Suprapubic skin (tissue), 4 donors: ENCODE measurements around the gene RNF144B. TPM values are rescaled to one million over a fixed set of nuclear protein-coding genes. Genes with fewer than 3 reads are reported as not detected.

Experiments used
- DNase-seq, 2 donors: peaks; one replicate each; pipeline ENCODE4 v3.0.0-alpha.2; 2019; ENCODE audit warnings: low spot score in 2 of 2
- H3K27ac ChIP-seq: fragments of 200-600 bp; sonication (generic); one replicate; pipeline ENCODE4 v1.5.1; 2019
- H3K27me3 ChIP-seq: fragments of 200-600 bp; sonication (generic); one replicate; pipeline ENCODE4 v1.5.1; 2019
- H3K36me3 ChIP-seq: fragments of 200-600 bp; sonication (generic); one replicate; pipeline ENCODE4 v1.5.1; 2019
- H3K4me1 ChIP-seq: fragments of 200-600 bp; sonication (generic); one replicate; pipeline ENCODE4 v1.5.1; 2019
- H3K4me3 ChIP-seq: fragments of 200-600 bp; sonication (generic); one replicate; pipeline ENCODE4 v1.5.1; 2019; ENCODE audit warnings: mild to moderate bottlenecking
- H3K9me3 ChIP-seq: fragments of 200-600 bp; sonication (generic); one replicate; pipeline ENCODE4 v1.5.1; 2019
- EP300 ChIP-seq: sonication (generic); formaldehyde crosslinking; IDR thresholded peaks from one replicate; pipeline ENCODE4 v1.6.1; 2017; ENCODE audit warnings: antibody characterized with exemption
- POLR2A ChIP-seq, 2 donors: fragments of 450-650 bp; IDR thresholded peaks; one replicate each; pipeline ENCODE4 v1.6.1; 2017; ENCODE audit warnings: antibody characterized with exemption in 2 of 2, mild to moderate bottlenecking in 2 of 2, moderate library complexity in 2 of 2
- POLR2AphosphoS5 ChIP-seq, 3 donors: sonication (generic); formaldehyde crosslinking; IDR thresholded peaks; one replicate each; pipeline ENCODE4 v1.6.1; 2017; ENCODE audit warnings: antibody characterized with exemption in 3 of 3
- WGBS: methylation state at CpG from one replicate; pipeline ENCODE4 v1.1.5; 2018; 5-methylcytosine and 5-hydroxymethylcytosine counted together
- total RNA-seq, 4 donors: library from RNA; depleted of rRNA; stranded (reverse); fragments of >200 nt; gene quantifications; one replicate each; pipeline ENCODE4 v1.1.0, GENCODE V29; 2016
- TF ChIP-seq, protein P1 (sequence below), 2 donors: fragments of 200-600 bp in 1 of 2; fragments of 450-650 bp in 1 of 2; sonication (generic) in 1 of 2; IDR thresholded peaks; one replicate each; pipeline ENCODE4 v1.5.1; 2016 to 2019; ENCODE audit warnings: antibody characterized with exemption in 2 of 2, mild to moderate bottlenecking in 1 of 2, moderate library complexity in 1 of 2

RNF144B gene
- total RNA-seq, 4 donors from 2014 or later: 27.8 to 48.4 (median 38.7) TPM

DNA sequence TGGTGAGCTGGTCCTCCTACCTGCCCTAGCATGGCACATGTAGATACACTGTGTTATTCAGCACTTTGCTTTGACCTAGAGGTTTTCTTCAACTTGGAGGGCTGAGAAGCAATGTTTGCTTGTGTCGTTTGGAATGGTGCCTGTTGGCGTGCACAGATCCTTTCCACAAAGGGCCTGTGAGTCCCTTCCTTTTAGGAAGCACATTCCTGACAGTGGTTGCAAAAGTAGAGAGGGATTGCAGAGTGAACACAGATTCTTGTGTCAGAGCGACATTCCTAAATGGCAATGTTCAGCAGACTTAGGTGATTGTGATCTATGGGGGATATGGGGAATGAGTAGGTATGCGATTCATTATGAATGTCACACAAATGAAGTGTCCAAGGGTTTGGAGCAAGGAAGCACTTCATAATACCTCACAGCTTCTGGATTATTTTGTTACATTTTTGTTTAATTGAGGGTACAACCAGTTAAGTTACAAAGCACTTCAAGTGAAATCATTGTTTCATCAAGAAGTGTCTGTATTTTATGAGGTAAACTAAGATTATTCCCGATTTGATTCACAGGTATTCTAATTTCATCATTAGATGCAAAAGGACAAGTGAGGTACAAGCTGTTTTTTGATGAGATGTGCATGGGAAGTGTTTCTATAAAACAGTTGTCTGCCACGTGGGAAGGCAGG lies 713 bp upstream of the RNF144B start:
- H3K27ac ChIP-seq: peak overlapping the region; percentile 93
- peak overlapping the region; percentile 61 for H3K4me3 ChIP-seq
- peaks cover 45% of the 10 kb centered on the region for H3K4me1 ChIP-seq
- H3K9me3 ChIP-seq: no peaks in the 10 kb centered on the region
- TF ChIP-seq EP300 (no peak), POLR2AphosphoS5 (IDR thresholded peaks at IDR 0.05) (no peak), POLR2A (IDR thresholded peaks at IDR 0.05) (no peak)
- TF ChIP-seq, protein P1, sequence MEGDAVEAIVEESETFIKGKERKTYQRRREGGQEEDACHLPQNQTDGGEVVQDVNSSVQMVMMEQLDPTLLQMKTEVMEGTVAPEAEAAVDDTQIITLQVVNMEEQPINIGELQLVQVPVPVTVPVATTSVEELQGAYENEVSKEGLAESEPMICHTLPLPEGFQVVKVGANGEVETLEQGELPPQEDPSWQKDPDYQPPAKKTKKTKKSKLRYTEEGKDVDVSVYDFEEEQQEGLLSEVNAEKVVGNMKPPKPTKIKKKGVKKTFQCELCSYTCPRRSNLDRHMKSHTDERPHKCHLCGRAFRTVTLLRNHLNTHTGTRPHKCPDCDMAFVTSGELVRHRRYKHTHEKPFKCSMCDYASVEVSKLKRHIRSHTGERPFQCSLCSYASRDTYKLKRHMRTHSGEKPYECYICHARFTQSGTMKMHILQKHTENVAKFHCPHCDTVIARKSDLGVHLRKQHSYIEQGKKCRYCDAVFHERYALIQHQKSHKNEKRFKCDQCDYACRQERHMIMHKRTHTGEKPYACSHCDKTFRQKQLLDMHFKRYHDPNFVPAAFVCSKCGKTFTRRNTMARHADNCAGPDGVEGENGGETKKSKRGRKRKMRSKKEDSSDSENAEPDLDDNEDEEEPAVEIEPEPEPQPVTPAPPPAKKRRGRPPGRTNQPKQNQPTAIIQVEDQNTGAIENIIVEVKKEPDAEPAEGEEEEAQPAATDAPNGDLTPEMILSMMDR (IDR thresholded peaks at IDR 0.05): no peak
- no peaks in the 10 kb centered on the region for H3K27me3 ChIP-seq
- no peak for DNase-seq
- H3K36me3 ChIP-seq: no peaks in the 10 kb centered on the region
- WGBS: 42% methylated on average over 6 of the region's 6 CpGs

DNA sequence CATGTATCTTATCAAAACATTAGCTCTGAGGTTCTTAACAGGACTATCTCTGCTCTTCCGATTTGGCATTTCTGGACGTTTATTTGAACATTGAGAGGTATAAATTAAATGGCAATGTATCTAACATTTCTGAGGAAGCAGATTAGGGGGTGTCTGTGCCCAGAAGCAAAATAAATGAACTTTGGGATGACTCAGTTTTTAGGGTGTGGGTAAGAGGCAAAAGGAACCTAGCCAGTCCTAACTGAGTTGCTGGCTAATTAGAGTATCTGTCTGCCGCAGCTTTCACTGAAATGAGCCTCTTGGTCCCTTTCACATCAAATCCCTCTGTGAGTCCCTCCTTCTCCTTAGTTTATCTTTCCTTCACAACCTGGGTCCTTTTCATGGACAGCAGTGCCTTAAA lies 1.1 kb downstream of the RNF144B start:
- 19% methylated on average over 3 of the region's 3 CpGs for WGBS
- Histone ChIP-seq H3K4me3 (peak overlapping the region; percentile 61), H3K36me3 (no peaks in the 10 kb centered on the region), H3K4me1 (peaks cover 53% of the 10 kb centered on the region), H3K27ac (peak overlapping the region; percentile 93), H3K27me3 (no peaks in the 10 kb centered on the region), H3K9me3 (no peaks in the 10 kb centered on the region)
- DNase-seq: no peak
- TF ChIP-seq, protein P1 (IDR thresholded peaks at IDR 0.05): no peak
- TF ChIP-seq EP300: no peak
- no peak for TF ChIP-seq POLR2A (IDR thresholded peaks at IDR 0.05)
- TF ChIP-seq POLR2AphosphoS5 (IDR thresholded peaks at IDR 0.05): no peak

DNA sequence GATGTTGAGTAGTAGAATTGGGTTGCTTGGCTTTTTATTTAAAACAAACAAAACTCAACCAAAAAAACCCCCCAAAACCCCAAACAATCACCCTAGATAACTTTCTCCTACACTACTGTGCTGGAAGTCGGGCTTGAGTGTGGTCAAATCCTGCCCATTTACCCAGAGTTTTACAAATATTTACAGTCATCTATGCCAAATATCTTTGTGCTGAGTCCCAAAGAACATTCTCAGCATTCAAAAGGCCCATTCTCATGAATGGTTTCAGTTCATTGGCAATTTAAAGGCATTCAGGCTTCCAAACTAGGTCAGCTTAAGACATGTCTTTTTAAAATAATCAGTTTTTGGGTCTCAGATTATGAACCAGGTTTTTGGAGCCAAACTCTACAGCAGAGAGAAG lies 1.8 kb downstream of the RNF144B start:
- 19% methylated on average over 1 of the region's 1 CpG for WGBS
- TF ChIP-seq EP300 (no peak), POLR2AphosphoS5 (IDR thresholded peaks at IDR 0.05) (no peak), POLR2A (IDR thresholded peaks at IDR 0.05) (no peak)
- TF ChIP-seq, protein P1 (IDR thresholded peaks at IDR 0.05): no peak
- DNase-seq: no peak
- Histone ChIP-seq H3K36me3 (no peaks in the 10 kb centered on the region), H3K27me3 (no peaks in the 10 kb centered on the region), H3K4me3 (peak overlapping the region; percentile 61), H3K9me3 (no peaks in the 10 kb centered on the region), H3K4me1 (peaks cover 53% of the 10 kb centered on the region), H3K27ac (peak overlapping the region; percentile 93)

DNA sequence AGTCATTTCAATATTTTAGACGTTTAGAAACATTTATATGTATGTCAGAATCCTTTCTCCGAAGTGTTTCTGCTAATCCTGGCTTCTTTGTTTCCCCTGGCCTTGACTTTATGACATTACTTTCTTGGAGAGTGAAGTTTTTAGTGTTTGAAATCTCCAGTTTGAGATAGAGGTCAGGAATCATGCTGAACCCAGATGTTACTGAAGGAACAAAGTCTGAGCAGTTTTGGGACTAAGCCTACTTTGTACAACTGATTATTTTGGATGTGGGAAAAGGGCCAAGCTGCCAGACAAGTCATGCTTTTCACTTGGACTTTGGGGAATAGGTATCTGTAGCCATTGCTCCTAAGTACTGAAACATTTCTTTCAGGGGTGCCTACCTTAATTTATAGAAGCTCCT lies 2.3 kb downstream of the RNF144B start:
- Histone ChIP-seq H3K4me1 (peaks cover 56% of the 10 kb centered on the region), H3K27ac (peak overlapping the region; percentile 93), H3K27me3 (no peaks in the 10 kb centered on the region), H3K4me3 (peak overlapping the region; percentile 61), H3K36me3 (no peaks in the 10 kb centered on the region), H3K9me3 (no peaks in the 10 kb centered on the region)
- DNase-seq: no peak
- TF ChIP-seq POLR2AphosphoS5 (IDR thresholded peaks at IDR 0.05) (no peak), EP300 (no peak), POLR2A (IDR thresholded peaks at IDR 0.05) (no peak)
- TF ChIP-seq, protein P1 (IDR thresholded peaks at IDR 0.05): no peak
- WGBS: 20% methylated on average over 2 of the region's 2 CpGs

DNA sequence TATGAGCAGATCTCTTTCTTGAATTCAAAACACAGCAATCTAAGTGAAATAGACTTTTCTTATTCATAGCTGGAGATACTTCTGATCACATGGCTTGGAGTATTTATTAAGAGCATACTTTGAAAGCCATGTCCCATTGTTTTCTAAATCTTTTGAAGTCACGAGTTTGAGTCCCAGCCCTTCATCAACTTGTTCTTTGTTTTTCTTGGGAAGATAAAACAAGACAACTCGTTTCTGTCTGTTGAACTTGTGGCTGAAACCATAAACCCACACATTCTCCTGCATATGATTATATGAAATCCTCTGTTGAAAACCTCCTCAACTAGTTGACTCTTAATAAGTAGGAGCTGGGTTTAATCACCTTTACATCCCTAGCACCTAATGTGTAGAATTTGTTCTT lies 3.3 kb downstream of the RNF144B start:
- Histone ChIP-seq H3K27me3 (no peaks in the 10 kb centered on the region), H3K27ac (peak overlapping the region; percentile 93), H3K36me3 (no peaks in the 10 kb centered on the region), H3K4me1 (peaks cover 61% of the 10 kb centered on the region), H3K4me3 (peak overlapping the region; percentile 61), H3K9me3 (no peaks in the 10 kb centered on the region)
- WGBS: 50% methylated on average over 2 of the region's 2 CpGs
- no peak for TF ChIP-seq EP300
- TF ChIP-seq POLR2A (IDR thresholded peaks at IDR 0.05): no peak
- TF ChIP-seq POLR2AphosphoS5 (IDR thresholded peaks at IDR 0.05): no peak
- TF ChIP-seq, protein P1 (IDR thresholded peaks at IDR 0.05): no peak
- no peak for DNase-seq
